ENCODE results near the gene PIGL. TPM values are rescaled to one million over a fixed set of nuclear protein-coding genes. Genes with fewer than 3 reads are reported as not detected.
A peak's percentile ranks its signal among the peaks of the same experiment; 100 is the strongest.
"Not testable (repeated sequence)": the region's sequence is repeated elsewhere in the genome, so short reads cannot be mapped to it uniquely, and the experiment has no call there.

PIGL gene
- total RNA-seq, 1 experiment from 2014 or later: 16.0 TPM

DNA sequence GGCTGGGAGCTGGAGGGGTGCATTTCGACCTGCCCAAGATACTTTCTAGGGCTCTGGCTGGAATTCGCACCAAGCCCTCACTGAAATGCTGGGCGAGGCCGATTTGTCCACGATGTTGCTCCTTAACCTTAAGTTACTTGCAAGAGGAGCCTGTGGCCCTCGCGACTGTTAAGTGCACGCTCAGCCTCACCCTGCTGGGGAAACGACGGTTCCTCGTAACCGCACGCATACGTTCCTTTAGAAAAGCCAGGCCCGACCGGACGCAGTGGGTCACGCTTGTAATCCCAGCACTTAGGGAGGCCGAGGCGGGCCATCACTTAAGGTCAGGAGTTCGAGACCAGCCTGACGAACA, 1.1 kb upstream of the PIGL start:
- peak overlapping the region; percentile 83 for H3K27ac Mint-ChIP-seq (ENCODE audit: unreplicated experiment)
- intact Hi-C loops (cut with micrococcal nuclease; ENCODE audit: unreplicated experiment): no loop called here
- H3K9me3 Mint-ChIP-seq (ENCODE audit: low read depth, unreplicated experiment): no peaks in the 10 kb centered on the region
- H3K27me3 Mint-ChIP-seq (ENCODE audit: unreplicated experiment): no peaks in the 10 kb centered on the region
- TF ChIP-seq, protein P1, sequence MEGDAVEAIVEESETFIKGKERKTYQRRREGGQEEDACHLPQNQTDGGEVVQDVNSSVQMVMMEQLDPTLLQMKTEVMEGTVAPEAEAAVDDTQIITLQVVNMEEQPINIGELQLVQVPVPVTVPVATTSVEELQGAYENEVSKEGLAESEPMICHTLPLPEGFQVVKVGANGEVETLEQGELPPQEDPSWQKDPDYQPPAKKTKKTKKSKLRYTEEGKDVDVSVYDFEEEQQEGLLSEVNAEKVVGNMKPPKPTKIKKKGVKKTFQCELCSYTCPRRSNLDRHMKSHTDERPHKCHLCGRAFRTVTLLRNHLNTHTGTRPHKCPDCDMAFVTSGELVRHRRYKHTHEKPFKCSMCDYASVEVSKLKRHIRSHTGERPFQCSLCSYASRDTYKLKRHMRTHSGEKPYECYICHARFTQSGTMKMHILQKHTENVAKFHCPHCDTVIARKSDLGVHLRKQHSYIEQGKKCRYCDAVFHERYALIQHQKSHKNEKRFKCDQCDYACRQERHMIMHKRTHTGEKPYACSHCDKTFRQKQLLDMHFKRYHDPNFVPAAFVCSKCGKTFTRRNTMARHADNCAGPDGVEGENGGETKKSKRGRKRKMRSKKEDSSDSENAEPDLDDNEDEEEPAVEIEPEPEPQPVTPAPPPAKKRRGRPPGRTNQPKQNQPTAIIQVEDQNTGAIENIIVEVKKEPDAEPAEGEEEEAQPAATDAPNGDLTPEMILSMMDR (IDR thresholded peaks at IDR 0.05; ENCODE audit: unreplicated experiment): no peak
- no peak for DNase-seq
- no peaks in the 10 kb centered on the region for H3K4me1 Mint-ChIP-seq (ENCODE audit: low read depth, unreplicated experiment)
- CTCF ChIA-PET: interaction anchor here (1.3 kb wide), 1 partner anchor 30 kb away, joined by 4 read pairs; no protein-coding TSS in a partner anchor
- H3K36me3 Mint-ChIP-seq (ENCODE audit: insufficient read depth, unreplicated experiment): peaks cover 33% of the 10 kb centered on the region
- H3K4me3 Mint-ChIP-seq (ENCODE audit: low read depth, unreplicated experiment): peak overlapping the region; percentile 95
- BruUV-seq (replicated peaks): no TSS peak

DNA sequence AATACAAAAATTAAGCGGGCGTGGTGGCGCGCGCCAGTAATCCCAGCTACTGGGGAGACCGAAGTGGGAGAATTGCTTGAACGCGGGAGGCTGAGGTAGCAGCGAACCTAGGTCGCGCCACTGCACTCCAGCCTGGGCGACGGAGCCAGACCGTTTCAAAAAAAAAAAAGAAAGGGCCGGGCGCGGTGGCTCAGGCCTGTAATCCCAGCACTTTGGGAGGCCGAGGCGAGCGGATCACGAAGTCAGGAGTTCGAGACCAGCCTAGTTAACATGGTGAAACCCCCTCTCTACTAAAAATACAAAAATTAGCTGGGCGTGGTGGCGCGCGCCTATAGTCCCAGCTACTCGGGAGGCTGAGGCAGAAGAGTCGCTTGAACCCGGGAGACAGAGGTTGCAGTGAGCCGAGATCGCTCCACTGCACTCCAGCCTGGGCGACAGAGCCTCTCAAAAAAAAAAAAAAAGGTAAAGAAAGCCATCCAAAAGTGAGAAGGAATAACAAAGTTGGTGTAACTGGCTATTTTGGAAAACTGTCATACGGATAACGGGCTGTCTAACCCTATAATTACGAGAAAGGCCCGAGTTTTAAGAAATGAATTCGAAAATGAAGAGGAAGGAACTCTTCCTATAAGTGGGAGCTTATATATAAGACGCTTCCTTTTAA, 539 bp upstream of the PIGL start:
- BruUV-seq (replicated peaks); H3K4me1 Mint-ChIP-seq (ENCODE audit: low read depth, unreplicated experiment); H3K27me3 Mint-ChIP-seq (ENCODE audit: unreplicated experiment); intact Hi-C loops (cut with micrococcal nuclease; ENCODE audit: unreplicated experiment); H3K9me3 Mint-ChIP-seq (ENCODE audit: low read depth, unreplicated experiment); DNase-seq: not testable (repeated sequence)
- CTCF ChIA-PET: interaction anchor here (1.3 kb wide), 1 partner anchor 30 kb away, joined by 4 read pairs; no protein-coding TSS in a partner anchor
- H3K36me3 Mint-ChIP-seq (ENCODE audit: insufficient read depth, unreplicated experiment): peaks cover 33% of the 10 kb centered on the region
- H3K4me3 Mint-ChIP-seq (ENCODE audit: low read depth, unreplicated experiment): peak overlapping the region; percentile 95
- H3K27ac Mint-ChIP-seq (ENCODE audit: unreplicated experiment): peak overlapping the region; percentile 83

- CTCF ChIA-PET: no interaction called here
- TF ChIP-seq, protein P1 (IDR thresholded peaks at IDR 0.05; ENCODE audit: unreplicated experiment): no peak
- no peak for DNase-seq
- Mint-ChIP-seq H3K9me3 (ENCODE audit: low read depth, unreplicated experiment) (no peaks in the 10 kb centered on the region), H3K36me3 (ENCODE audit: insufficient read depth, unreplicated experiment) (peaks cover 4% of the 10 kb centered on the region), H3K27ac (ENCODE audit: unreplicated experiment) (no peak overlapping the region), H3K4me1 (ENCODE audit: low read depth, unreplicated experiment) (no peaks in the 10 kb centered on the region), H3K27me3 (ENCODE audit: unreplicated experiment) (no peaks in the 10 kb centered on the region), H3K4me3 (ENCODE audit: low read depth, unreplicated experiment) (no peak overlapping the region)
- no TSS peak for BruUV-seq (replicated peaks)
- intact Hi-C loops (cut with micrococcal nuclease; ENCODE audit: unreplicated experiment): no loop called here
Measured at GRCh38 chr17:16222406-16222805, 5.4 kb downstream of the PIGL start.

DNA sequence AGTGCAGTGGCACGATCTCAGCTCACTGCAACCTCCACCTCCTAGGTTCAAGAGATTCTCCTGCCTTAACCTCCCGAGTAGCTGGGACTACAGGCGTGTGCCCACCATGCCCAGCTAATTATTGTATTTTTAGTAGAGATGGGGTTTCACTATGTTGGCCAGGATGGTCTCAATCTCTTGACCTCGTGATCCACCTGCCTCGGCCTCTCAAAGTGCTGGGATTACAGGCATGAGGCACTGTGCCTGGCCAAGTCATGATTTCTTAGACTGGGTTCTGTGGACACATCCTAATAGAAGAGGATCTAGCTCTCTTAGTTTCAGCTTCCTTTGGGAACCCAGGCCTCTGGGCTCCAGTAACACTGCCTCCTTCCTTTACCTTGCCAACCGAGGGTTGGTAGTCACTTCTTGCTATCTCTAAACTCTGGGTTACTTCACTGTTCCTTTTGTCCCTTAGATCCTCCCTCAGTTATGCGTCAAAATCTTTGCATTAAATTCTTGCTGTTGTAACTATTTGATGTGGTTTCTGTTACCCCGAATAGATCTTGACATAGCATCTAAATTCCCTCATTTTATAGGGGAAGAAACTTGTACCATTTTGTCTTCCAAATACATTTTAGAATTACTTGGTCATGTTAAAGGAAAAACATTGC, 13.0 kb downstream of the PIGL start:
- H3K4me1 Mint-ChIP-seq (ENCODE audit: low read depth, unreplicated experiment); H3K4me3 Mint-ChIP-seq (ENCODE audit: low read depth, unreplicated experiment); H3K9me3 Mint-ChIP-seq (ENCODE audit: low read depth, unreplicated experiment); intact Hi-C loops (cut with micrococcal nuclease; ENCODE audit: unreplicated experiment); DNase-seq; H3K36me3 Mint-ChIP-seq (ENCODE audit: insufficient read depth, unreplicated experiment); H3K27ac Mint-ChIP-seq (ENCODE audit: unreplicated experiment); H3K27me3 Mint-ChIP-seq (ENCODE audit: unreplicated experiment); CTCF ChIA-PET; BruUV-seq (replicated peaks): not testable (repeated sequence)

DNA sequence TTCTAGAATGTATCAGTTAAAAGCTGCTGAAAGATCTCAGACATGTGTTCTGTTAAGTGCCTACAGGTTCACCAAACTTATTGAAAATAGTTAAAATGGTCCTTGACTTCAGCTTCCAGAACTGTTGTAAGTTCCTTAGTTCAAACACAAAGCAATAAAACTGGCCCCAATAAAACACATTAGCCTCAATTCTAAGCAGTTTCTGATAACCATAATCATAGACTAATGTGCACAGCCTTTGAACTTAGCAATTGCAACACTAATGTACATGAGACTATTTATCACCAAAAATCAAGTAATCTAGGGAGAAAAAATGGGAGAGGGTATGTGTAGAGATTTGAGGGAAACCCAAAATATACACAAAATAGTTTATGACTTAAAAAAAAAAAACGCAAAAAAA, 15.4 kb downstream of the PIGL start:
- CTCF ChIA-PET: no interaction called here
- Mint-ChIP-seq H3K4me1 (ENCODE audit: low read depth, unreplicated experiment) (no peaks in the 10 kb centered on the region), H3K27ac (ENCODE audit: unreplicated experiment) (no peak overlapping the region), H3K36me3 (ENCODE audit: insufficient read depth, unreplicated experiment) (no peaks in the 10 kb centered on the region), H3K27me3 (ENCODE audit: unreplicated experiment) (no peaks in the 10 kb centered on the region), H3K9me3 (ENCODE audit: low read depth, unreplicated experiment) (no peaks in the 10 kb centered on the region), H3K4me3 (ENCODE audit: low read depth, unreplicated experiment) (no peak overlapping the region)
- no peak for DNase-seq
- TF ChIP-seq, protein P1 (IDR thresholded peaks at IDR 0.05; ENCODE audit: unreplicated experiment): no peak
- intact Hi-C loops (cut with micrococcal nuclease; ENCODE audit: unreplicated experiment): no loop called here
- BruUV-seq (replicated peaks): no TSS peak

Data from Calu3 (cell line).